B cell (primary cell): ENCODE data around the gene RSPH9. TPM values are rescaled to one million over a fixed set of nuclear protein-coding genes. Genes with fewer than 3 reads are reported as not detected.

ENCODE experiments used
- ATAC-seq: fragments of 200-7000 bp; cut with Tn5 transposase; one replicate; pipeline ENCODE4 v1.10.0; 2021; ENCODE audit warnings: low read depth, mild to moderate bottlenecking, moderate number of reproducible peaks, moderate library complexity
- CTCF ChIA-PET: fragments of 350-600 bp; sonication (Branson Sonifier 250); formaldehyde crosslinking; loops from one replicate; lab custom pipeline; 2021; ENCODE audit warnings: antibody characterized with exemption, inconsistent platforms; lab: Charles Lee
- POLR2A ChIA-PET: fragments of 350-600 bp; sonication (Branson Sonifier 250); formaldehyde crosslinking; loops from one replicate; lab custom pipeline; 2021; ENCODE audit warnings: antibody characterized with exemption; lab: Charles Lee
- DNase-seq: peaks from one replicate; pipeline ENCODE4 v3.0.0; 2013
- H2AFZ ChIP-seq: 2 replicates; pipeline ENCODE4 v1.6.1; 2012; ENCODE audit warnings: mild to moderate bottlenecking, low read depth, low read length; ENCODE audit not compliant: insufficient read depth, poor library complexity, severe bottlenecking
- H3K27ac ChIP-seq, 2 donors: 1 replicate in 1 of 2; 2 replicates in 1 of 2; pipeline ENCODE4 v1.5.1; 2012 to 2013; ENCODE audit warnings: low read length in 2 of 2, mild to moderate bottlenecking in 2 of 2, moderate library complexity in 1 of 2
- H3K27me3 ChIP-seq, 4 experiments: fragments of 200-600 bp in 1 of 4; sonication (generic) in 1 of 4; replicated peaks in 1 of 4; 1 replicate in 2 of 4; 2 replicates in 2 of 4; pipeline versions ENCODE4 v1.6.1 to v1.7.0; 2013 to 2016; ENCODE audit warnings: low read length in 3 of 4, mild to moderate bottlenecking in 2 of 4, mixed read lengths in 1 of 4, moderate library complexity in 1 of 4; ENCODE audit not compliant: insufficient read depth in 4 of 4, control insufficient read depth in 3 of 4; ENCODE audit errors: control extremely low read depth in 1 of 4
- H3K36me3 ChIP-seq, 2 experiments: replicated peaks in 1 of 2; 1 replicate in 1 of 2; 2 replicates in 1 of 2; pipeline versions ENCODE4 v1.6.1 to v1.7.1; 2013; ENCODE audit warnings: low read length in 1 of 2; ENCODE audit not compliant: insufficient read depth in 2 of 2, control insufficient read depth in 1 of 2; ENCODE audit errors: control extremely low read depth in 1 of 2, extremely low read depth in 1 of 2
- H3K4me1 ChIP-seq, 2 donors: fragments of 200-600 bp in 1 of 2; sonication (generic) in 1 of 2; 1 replicate in 1 of 2; 2 replicates in 1 of 2; pipeline versions ENCODE4 v1.5.1 to v1.6.1; 2013 to 2017; ENCODE audit warnings: low read length in 2 of 2; ENCODE audit not compliant: control insufficient read depth in 2 of 2, insufficient read depth in 2 of 2
- H3K4me2 ChIP-seq: replicated peaks from 2 replicates; pipeline ENCODE3; 2012; ENCODE audit warnings: mild to moderate bottlenecking, low read depth, low read length; ENCODE audit not compliant: poor library complexity, severe bottlenecking
- H3K4me3 ChIP-seq, 5 experiments: fragments of 200-600 bp in 1 of 5; sonication (generic) in 1 of 5; 1 replicate in 3 of 5; 2 replicates in 2 of 5; pipeline versions ENCODE4 v1.5.1 to v1.7.0; 2011 to 2016; ENCODE audit warnings: low read length in 4 of 5, mild to moderate bottlenecking in 4 of 5, low read depth in 2 of 5, control low read depth in 1 of 5, moderate library complexity in 1 of 5; ENCODE audit not compliant: insufficient read depth in 1 of 5; ENCODE audit errors: control extremely low read depth in 1 of 5, extremely low read depth in 1 of 5
- H3K79me2 ChIP-seq: fragments of 200-600 bp; sonication (generic); one replicate; pipeline ENCODE4 v1.6.0; 2016; ENCODE audit warnings: low read length; ENCODE audit not compliant: control insufficient read depth, insufficient read depth
- H3K9ac ChIP-seq: fragments of 200-600 bp; sonication (generic); 2 replicates; pipeline ENCODE4 v1.6.1; 2017; ENCODE audit warnings: mild to moderate bottlenecking, low read length, moderate library complexity
- H3K9me3 ChIP-seq, 3 donors: one replicate each; pipeline versions ENCODE4 v1.6.1 to v1.7.1; 2013; ENCODE audit warnings: low read length in 2 of 3; ENCODE audit not compliant: control insufficient read depth in 2 of 3, insufficient read depth in 1 of 3; ENCODE audit errors: control extremely low read depth in 1 of 3
- H4K20me1 ChIP-seq: 2 replicates; pipeline ENCODE4 v1.6.0; 2012; ENCODE audit warnings: mild to moderate bottlenecking, low read length; ENCODE audit not compliant: insufficient read depth, control insufficient read depth, poor library complexity, severe bottlenecking
- H3K27ac Mint-ChIP-seq: one replicate; pipeline ENCODE4 v1.8.0; 2021; ENCODE audit warnings: mixed read lengths
- H3K27me3 Mint-ChIP-seq: one replicate; pipeline ENCODE4 v1.8.0; 2021; ENCODE audit warnings: mixed read lengths
- H3K4me1 Mint-ChIP-seq: one replicate; pipeline ENCODE4 v1.8.0; 2021; ENCODE audit warnings: mixed read lengths
- H3K4me3 Mint-ChIP-seq: one replicate; pipeline ENCODE4 v1.8.0; 2021; ENCODE audit warnings: mixed read lengths
- H3K9me3 Mint-ChIP-seq: one replicate; pipeline ENCODE4 v1.8.0; 2022; ENCODE audit warnings: mixed read lengths; ENCODE audit not compliant: insufficient read depth
- EZH2 ChIP-seq: IDR thresholded peaks from 2 replicates; pipeline ENCODE4 v1.6.1; 2012; ENCODE audit warnings: borderline replicate concordance, low read depth, mild to moderate bottlenecking, moderate library complexity, low read length; ENCODE audit not compliant: insufficient read depth, poor library complexity, severe bottlenecking
- WGBS: methylation state at CpG from one replicate; pipeline ENCODE4 v1.1.5; 2013; ENCODE audit warnings: missing lambda C conversion rate; ENCODE audit not compliant: insufficient coverage; 5-methylcytosine and 5-hydroxymethylcytosine counted together
- intact Hi-C: fragments of 100-400 bp; cut with micrococcal nuclease; formaldehyde crosslinking; loops from one replicate; pipeline ENCODE4 v1.10.0; 2022
- polyA plus RNA-seq: library from polyadenylated mRNA; depleted of rRNA; stranded (reverse); fragments of >200 nt; gene quantifications from 2 replicates; pipeline ENCODE4 v1.2.3, GENCODE V29; 2012
- total RNA-seq, 2 donors: library from RNA; stranded (reverse); fragments of 120-200 nt in 1 of 2; gene quantifications; 1 replicate in 1 of 2; 2 replicates in 1 of 2; pipeline versions ENCODE4 v1.2.3 to v1.2.4, GENCODE V29; 2013 to 2022
- TF ChIP-seq, protein P1 (sequence below): fragments of 200-600 bp; IDR thresholded peaks from one replicate; pipeline ENCODE4 v1.8.0; 2022; ENCODE audit warnings: antibody characterized with exemption, mild to moderate bottlenecking

The RSPH9 gene
- total and polyA plus RNA-seq, 2 donors (not counting 1 experiment from before 2014, with no cell fraction given), result 0.04 TPM; not detected in 1

DNA sequence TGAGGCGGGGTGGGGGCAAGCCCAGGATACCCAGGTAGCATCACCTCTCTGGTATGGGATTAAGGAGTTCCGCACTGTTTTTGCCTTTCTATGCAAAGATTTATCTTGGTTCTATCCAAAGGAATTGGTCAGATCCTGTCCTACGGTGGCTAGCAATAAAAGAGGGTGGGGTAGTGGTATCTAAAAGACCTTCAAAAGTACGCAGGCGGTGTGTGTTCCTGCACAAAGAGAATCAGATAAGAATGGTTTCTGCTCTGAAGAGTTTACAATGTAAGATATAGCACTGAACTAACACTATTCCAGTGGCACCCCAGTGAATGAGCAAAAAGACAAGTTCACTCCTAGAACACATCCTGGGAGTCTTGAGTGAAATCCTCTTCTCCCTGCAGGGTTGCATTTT lies 36.5 kb downstream of the RSPH9 start:
- Histone ChIP-seq H3K4me3 (no peak overlapping the region), H3K4me1 (peaks cover 22 to 25% of the 10 kb centered on the region in 2 donors), H3K27ac (no peak overlapping the region), H3K9me3 (no peaks in the 10 kb centered on the region), H3K4me2 (no peak overlapping the region), H3K36me3 (peaks cover 25 to 64% of the 10 kb centered on the region in 2 experiments), H3K9ac (no peak overlapping the region), H3K27me3 (no peaks in the 10 kb centered on the region), H3K79me2 (peaks cover 70% of the 10 kb centered on the region), H4K20me1 (peaks cover 80% of the 10 kb centered on the region), H2AFZ (no peak overlapping the region)
- POLR2A ChIA-PET, result no interaction called here
- CTCF ChIA-PET, result interaction anchor here (1.0 kb wide), 1 partner anchor 9 kb away, joined by 3 read pairs; no protein-coding TSS in a partner anchor
- ATAC-seq, result no peak
- intact Hi-C loops, result loop anchor here (10.0 kb wide), 1 partner anchor 1467 kb away; the partner anchor contains the start of gene MRPS10
- no peak overlapping the region for H3K27ac Mint-ChIP-seq
- H3K4me3 Mint-ChIP-seq, result no peak overlapping the region
- no peak for TF ChIP-seq EZH2
- TF ChIP-seq, protein P1, sequence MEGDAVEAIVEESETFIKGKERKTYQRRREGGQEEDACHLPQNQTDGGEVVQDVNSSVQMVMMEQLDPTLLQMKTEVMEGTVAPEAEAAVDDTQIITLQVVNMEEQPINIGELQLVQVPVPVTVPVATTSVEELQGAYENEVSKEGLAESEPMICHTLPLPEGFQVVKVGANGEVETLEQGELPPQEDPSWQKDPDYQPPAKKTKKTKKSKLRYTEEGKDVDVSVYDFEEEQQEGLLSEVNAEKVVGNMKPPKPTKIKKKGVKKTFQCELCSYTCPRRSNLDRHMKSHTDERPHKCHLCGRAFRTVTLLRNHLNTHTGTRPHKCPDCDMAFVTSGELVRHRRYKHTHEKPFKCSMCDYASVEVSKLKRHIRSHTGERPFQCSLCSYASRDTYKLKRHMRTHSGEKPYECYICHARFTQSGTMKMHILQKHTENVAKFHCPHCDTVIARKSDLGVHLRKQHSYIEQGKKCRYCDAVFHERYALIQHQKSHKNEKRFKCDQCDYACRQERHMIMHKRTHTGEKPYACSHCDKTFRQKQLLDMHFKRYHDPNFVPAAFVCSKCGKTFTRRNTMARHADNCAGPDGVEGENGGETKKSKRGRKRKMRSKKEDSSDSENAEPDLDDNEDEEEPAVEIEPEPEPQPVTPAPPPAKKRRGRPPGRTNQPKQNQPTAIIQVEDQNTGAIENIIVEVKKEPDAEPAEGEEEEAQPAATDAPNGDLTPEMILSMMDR, result no peak
- peaks cover 37% of the 10 kb centered on the region for H3K4me1 Mint-ChIP-seq
- WGBS, result 100% methylated on average over 2 of the region's 5 CpGs
- no peaks in the 10 kb centered on the region for H3K9me3 Mint-ChIP-seq
- H3K27me3 Mint-ChIP-seq, result no peaks in the 10 kb centered on the region
- DNase-seq, result no peak

DNA sequence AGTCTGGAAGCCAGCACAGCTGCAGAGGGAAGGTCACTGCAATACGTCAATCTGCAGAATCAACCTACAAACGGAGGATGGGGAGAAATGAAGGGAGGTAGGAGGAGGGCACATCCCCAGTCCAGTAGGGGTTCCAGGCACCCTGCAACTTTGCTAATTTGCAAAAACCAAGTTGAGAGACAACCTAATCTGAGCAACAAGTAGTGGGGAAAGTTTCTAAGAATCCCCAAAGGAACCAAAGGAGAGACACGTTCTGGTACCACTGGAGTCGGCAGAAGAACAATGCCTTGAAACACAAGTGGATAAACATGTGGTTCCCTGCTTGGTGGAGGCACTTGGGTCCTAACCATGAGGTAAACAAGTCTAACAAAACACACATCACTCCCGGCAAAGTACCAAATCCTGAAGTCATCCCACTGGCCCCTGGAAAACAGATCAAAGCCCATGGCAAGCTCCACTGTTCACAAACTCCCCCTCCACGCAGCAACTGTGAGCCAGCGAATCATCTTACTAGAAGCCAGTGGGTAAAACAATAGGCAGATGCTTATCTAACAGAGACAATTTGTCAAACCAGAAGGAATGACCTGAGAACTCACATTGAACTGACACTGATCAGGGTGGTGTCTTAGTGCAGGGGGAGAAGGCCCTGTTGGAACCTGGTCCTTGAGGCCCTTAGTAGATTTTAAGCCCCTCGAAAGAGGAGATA lies 38.0 kb downstream of the RSPH9 start:
- peaks cover 32 to 37% of the 10 kb centered on the region in 2 donors for H3K4me1 ChIP-seq
- no peak overlapping the region for H3K4me2 ChIP-seq
- no peak for ATAC-seq
- H3K9me3 ChIP-seq, result no peaks in the 10 kb centered on the region
- no peak overlapping the region for H3K9ac ChIP-seq
- intact Hi-C loops, result loop anchor here (10.0 kb wide), 1 partner anchor 1468 kb away; the partner anchor contains the start of gene MRPS10
- Mint-ChIP-seq H3K27me3 (no peaks in the 10 kb centered on the region), H3K9me3 (no peaks in the 10 kb centered on the region), H3K4me1 (peaks cover 49% of the 10 kb centered on the region), H3K27ac (no peak overlapping the region), H3K4me3 (no peak overlapping the region)
- ChIA-PET CTCF (interaction anchor here (0.9 to 1.1 kb wide), 2 partner anchors 42 to 87 kb away, joined by 3 to 4 read pairs; partner anchors contain the start of gene VEGFA), POLR2A (no interaction called here)
- H2AFZ ChIP-seq, result no peak overlapping the region
- peaks cover 17 to 48% of the 10 kb centered on the region in 2 experiments for H3K36me3 ChIP-seq
- 100% methylated on average over 3 of the region's 8 CpGs for WGBS
- H3K27me3 ChIP-seq, result no peaks in the 10 kb centered on the region
- no peak overlapping the region for H3K27ac ChIP-seq
- DNase-seq, result no peak
- H3K4me3 ChIP-seq, result no peak overlapping the region
- peaks cover 86% of the 10 kb centered on the region for H3K79me2 ChIP-seq
- peaks cover 68% of the 10 kb centered on the region for H4K20me1 ChIP-seq
- TF ChIP-seq, protein P1, result no peak
- no peak for TF ChIP-seq EZH2
